Memory B cell (primary cell): ENCODE results near the gene RPH3AL.

Source experiments
- ATAC-seq: fragments of 150-1000 bp; cut with Tn5 transposase; 2 replicates; pipeline ENCODE4 v1.10.0; 2021; ENCODE audit warnings: low read depth, mild to moderate bottlenecking, moderate library complexity
- DNase-seq, 2 donors: peaks; one replicate each; pipeline ENCODE4 v3.0.0; 2022; ENCODE audit warnings: low spot score in 2 of 2
- H3K27ac Mint-ChIP-seq: one replicate; pipeline ENCODE4 v1.8.0; 2022; ENCODE audit warnings: mild to moderate bottlenecking, moderate library complexity, mixed read lengths
- H3K27me3 Mint-ChIP-seq: one replicate; pipeline ENCODE4 v1.8.0; 2022; ENCODE audit warnings: mixed read lengths
- H3K36me3 Mint-ChIP-seq: one replicate; pipeline ENCODE4 v1.8.0; 2022; ENCODE audit warnings: mild to moderate bottlenecking, mixed read lengths
- H3K4me1 Mint-ChIP-seq: one replicate; pipeline ENCODE4 v1.8.0; 2022; ENCODE audit warnings: mixed read lengths
- H3K4me3 Mint-ChIP-seq: one replicate; pipeline ENCODE4 v1.8.0; 2022; ENCODE audit warnings: mild to moderate bottlenecking, moderate library complexity, mixed read lengths
- H3K9me3 Mint-ChIP-seq: one replicate; pipeline ENCODE4 v1.8.0; 2022; ENCODE audit warnings: mixed read lengths

The RPH3AL gene

DNA sequence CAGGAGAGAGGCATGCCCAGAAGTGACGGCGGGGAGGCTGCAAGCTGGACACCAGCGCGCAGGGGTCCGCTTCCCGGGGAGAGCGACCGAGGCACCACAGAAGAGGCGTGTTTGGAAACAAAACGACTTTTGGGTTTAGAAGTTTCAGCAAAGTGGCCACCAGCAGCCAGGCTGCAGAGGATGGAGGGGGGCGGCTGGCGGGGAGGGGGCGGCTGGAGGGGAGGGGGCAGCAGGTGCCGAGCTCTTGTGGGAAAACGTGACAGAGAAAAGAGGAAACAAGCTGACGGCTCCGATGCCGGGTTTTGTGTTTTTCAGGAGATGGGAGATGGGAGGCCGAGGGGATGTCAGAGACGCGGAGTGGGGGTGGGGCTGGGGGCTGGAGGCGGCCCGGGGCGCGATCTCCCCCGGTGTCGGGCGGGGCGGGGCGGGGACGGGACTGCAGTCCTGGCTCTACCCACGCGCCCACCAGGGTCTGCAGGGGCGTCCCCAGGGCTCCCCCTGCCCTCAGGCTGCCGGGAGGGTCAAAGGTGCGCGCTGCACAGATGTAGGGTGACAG is 32.1 kb upstream of the RPH3AL start:
- H3K27ac Mint-ChIP-seq: peak overlapping the region; percentile 3
- peaks cover 20% of the 10 kb centered on the region for H3K4me1 Mint-ChIP-seq
- H3K9me3 Mint-ChIP-seq: peaks cover 2% of the 10 kb centered on the region
- H3K4me3 Mint-ChIP-seq: peak overlapping the region; percentile 80
- DNase-seq: no peak
- peaks cover 7% of the 10 kb centered on the region for H3K27me3 Mint-ChIP-seq
- peaks cover 3% of the 10 kb centered on the region for H3K36me3 Mint-ChIP-seq
- no peak for ATAC-seq

DNA sequence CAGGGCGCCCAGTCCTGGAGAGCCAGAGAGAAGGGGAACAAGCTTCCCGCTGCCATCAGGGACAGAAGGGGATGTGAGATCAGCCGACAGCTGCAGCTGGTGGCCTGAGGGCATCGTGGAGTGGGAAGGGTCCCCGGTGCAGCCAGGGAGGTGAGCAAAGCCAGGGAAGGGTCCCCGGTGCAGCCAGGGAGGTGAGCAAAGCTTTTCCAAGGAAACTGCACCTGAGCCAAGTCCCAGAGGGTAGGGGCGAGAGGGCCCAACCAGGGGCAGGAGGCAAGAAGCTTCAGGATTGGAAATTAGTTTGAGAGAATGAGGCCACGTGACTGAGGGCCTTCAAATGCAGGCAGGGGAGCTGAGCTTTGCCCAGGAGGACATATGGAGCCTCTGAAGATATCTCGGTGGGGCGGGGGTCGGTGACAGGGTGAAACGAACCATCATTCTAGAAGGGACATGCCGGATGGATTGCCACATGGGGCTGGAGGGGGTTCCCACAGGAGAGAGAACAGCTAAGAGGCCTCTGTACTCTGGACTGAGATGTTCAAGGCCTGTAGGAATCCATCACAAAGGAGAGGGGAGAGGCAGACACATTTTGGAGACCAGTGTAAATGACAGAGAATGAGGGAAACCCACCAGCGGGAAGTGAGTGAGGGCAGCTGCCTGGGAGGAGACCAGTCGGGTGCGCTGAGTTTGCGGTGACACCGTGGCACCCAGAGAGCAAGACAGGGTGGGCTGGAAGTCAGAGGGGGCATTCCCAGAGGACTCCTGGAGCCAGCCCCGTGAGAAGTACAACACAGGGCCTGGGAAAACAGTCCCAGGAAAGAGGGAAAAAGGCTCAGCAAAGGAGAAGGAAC is 31.4 kb upstream of the RPH3AL start:
- ATAC-seq (no peak), DNase-seq (no peak)
- Mint-ChIP-seq H3K27me3 (peaks cover 7% of the 10 kb centered on the region), H3K36me3 (peaks cover 3% of the 10 kb centered on the region), H3K4me1 (peaks cover 20% of the 10 kb centered on the region), H3K27ac (peak overlapping the region; percentile 3), H3K9me3 (peaks cover 2% of the 10 kb centered on the region), H3K4me3 (peak overlapping the region; percentile 61)

DNA sequence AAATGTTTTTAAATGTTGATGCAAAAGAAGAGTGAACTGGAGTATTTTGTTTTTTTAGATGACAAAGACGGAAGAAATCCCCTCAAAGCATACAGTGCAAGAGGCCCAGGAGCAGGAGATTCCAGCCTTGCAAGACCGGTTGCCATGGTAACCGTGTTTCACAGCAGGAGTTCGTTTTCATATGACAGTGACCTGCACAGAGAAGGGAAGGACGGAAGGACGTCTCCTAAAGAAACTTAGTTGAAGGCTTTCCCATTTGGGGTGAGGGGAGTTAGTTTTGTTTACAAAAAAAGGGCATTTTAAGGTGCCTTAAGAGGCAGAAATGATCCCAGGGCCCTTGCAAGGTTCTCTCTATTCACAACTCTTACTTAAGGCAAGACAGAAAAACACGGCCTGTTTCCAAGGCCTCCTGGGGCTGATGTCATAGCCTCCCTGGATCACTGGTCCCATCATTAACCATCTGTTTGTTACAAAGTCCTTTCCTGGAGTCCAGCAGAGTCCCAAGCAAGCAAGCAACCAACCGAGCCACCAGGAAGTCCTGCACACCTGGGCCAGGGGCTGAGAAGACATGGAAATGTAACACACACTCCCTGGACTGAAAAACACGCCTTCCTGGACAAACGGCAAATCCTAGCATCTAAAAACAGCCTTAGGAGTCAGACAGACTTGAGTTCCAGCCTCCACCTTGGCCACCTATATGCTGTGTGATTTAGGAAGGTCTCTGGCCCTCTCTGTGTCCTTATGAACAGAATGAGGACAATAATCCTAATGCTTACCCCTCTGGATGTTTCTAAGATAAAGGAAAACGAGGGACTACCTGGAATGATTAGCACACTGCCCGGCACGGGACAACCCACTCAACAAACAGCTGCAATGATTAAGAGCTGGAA is 30.3 kb upstream of the RPH3AL start:
- H3K27ac Mint-ChIP-seq: no peak overlapping the region
- peaks cover 3% of the 10 kb centered on the region for H3K36me3 Mint-ChIP-seq
- H3K27me3 Mint-ChIP-seq: peaks cover 6% of the 10 kb centered on the region
- ATAC-seq (no peak), DNase-seq (no peak)
- no peak overlapping the region for H3K4me3 Mint-ChIP-seq
- H3K9me3 Mint-ChIP-seq: peaks cover 2% of the 10 kb centered on the region
- peaks cover 20% of the 10 kb centered on the region for H3K4me1 Mint-ChIP-seq

DNA sequence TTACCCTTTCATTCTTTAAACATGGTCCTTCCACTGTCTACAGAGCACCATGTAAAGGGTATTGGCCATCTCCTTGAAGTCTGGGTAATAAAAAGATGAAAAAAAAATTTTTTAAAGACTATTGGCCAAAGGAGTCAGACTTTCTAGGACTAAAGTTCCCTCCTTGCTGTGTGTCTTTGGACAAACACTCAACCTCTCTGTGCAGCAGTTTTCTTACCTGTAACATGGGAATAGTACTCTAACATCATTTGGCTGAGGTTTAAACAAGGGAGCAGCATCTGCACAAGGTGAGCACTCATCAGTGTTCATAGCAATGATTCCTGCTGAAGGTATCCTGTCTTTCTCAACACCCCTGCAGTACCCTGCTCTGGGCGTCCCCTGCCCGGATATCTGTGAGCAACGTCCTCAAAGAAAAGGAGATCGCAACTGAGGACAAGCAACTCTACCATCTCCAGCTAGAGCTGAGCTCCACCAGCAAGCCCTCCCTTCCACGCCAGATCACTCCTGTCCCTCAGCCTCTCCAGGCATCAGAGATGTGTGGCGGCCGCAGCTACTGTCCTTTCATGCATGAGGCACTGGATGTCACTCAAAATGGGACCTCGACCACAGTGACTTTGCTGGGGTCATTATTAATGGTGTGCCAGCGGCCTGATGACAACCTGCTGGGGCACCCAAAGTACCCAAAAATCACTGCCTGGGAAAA is 29.5 kb upstream of the RPH3AL start:
- Mint-ChIP-seq H3K4me3 (no peak overlapping the region), H3K27ac (no peak overlapping the region), H3K27me3 (peaks cover 1% of the 10 kb centered on the region), H3K9me3 (peaks cover 2% of the 10 kb centered on the region), H3K36me3 (peaks cover 3% of the 10 kb centered on the region), H3K4me1 (peaks cover 16% of the 10 kb centered on the region)
- no peak for DNase-seq
- no peak for ATAC-seq

DNA sequence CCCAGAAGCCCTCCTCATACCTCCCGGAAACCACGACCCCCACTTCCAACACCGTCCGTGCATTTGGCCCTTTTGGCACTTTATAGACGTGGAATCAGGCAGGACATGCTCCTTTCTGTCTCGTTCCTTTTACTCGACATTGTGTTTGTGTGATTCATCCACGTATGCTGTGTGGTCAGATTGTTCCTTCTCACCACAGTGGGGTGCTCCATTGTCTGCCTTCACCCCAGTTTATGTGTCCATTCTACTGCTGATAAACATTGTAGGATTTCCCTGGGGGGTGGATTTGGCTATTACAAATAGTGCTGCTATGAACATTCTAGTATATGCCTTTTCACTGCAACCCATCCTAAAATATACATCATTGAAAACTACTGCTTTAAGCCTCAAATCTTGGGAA is 28.9 kb upstream of the RPH3AL start:
- Mint-ChIP-seq H3K27ac (peak overlapping the region; percentile 30), H3K9me3 (peaks cover 2% of the 10 kb centered on the region), H3K36me3 (peaks cover 3% of the 10 kb centered on the region), H3K4me3 (no peak overlapping the region), H3K27me3 (peaks cover 1% of the 10 kb centered on the region), H3K4me1 (peaks cover 12% of the 10 kb centered on the region)
- no peak for DNase-seq
- no peak for ATAC-seq

DNA sequence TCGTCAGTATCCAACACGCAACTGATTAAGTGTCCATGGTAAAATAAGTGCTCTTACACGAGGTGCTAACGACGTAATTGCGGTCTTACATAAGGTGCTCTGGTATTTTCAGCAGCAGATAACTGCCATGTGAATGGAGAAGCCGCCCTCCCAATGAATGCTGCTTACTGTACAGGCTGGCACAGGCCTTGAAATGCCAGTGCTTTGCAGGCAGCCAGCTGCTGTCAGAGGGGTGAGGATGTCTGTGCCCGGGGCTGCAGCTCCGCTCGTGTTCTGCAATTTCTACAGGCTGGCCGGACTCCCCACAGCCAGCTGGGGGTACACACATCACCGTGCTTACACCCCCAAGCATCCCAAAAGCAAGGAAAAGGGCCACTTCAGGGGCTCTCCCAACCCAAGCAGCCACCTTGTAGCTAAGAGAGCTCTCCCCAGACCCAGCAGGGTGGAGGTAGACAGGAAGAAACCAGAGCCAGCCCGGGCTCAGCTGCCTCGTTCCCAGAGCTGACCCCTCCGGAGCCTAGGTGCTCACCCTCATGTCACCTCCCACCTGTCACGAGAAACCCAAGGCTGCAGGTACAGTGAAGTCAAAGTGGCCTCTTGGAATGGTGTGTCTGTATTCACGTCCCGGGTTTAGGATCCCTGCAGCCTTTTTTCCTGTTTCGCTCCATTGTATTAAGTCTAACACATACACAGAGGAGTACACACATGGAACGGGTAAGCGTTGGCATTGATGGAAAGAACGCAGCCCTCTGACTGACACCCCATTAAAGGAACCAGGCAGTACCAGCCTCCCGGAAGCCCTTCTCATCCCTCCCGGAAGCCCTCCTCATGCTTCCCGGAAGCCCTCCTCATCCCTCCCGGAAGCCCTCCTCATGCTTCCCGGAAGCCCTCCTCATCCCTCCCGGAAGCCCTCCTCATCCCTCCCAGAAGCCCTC is 27.2 kb upstream of the RPH3AL start:
- ATAC-seq (no peak), DNase-seq (no peak)
- H3K27ac Mint-ChIP-seq: no peak overlapping the region
- H3K27me3 Mint-ChIP-seq: peaks cover 3% of the 10 kb centered on the region
- H3K9me3 Mint-ChIP-seq: peaks cover 2% of the 10 kb centered on the region
- H3K4me3 Mint-ChIP-seq: no peak overlapping the region
- H3K36me3 Mint-ChIP-seq: peaks cover 3% of the 10 kb centered on the region
- peaks cover 12% of the 10 kb centered on the region for H3K4me1 Mint-ChIP-seq

DNA sequence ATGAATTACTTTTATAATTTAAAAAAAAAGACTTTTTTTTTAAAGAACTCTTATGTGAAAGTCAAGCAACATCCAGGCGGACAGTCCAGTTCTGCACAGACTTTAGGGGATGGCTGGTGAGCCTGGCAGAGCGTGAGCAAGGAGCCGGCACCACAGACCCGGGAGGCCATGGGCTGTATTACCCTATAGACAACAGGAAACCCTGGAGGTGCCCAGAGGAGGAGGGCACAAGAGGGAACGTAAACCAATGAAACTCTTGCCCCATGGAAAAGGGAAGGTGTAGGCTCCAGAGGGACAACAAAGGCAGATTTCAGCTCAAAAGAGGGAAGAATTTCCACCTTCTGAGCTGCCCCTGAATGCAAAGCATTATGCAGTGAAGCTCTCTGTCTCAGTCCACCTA is 25.5 kb upstream of the RPH3AL start:
- H3K36me3 Mint-ChIP-seq: peaks cover 3% of the 10 kb centered on the region

DNA sequence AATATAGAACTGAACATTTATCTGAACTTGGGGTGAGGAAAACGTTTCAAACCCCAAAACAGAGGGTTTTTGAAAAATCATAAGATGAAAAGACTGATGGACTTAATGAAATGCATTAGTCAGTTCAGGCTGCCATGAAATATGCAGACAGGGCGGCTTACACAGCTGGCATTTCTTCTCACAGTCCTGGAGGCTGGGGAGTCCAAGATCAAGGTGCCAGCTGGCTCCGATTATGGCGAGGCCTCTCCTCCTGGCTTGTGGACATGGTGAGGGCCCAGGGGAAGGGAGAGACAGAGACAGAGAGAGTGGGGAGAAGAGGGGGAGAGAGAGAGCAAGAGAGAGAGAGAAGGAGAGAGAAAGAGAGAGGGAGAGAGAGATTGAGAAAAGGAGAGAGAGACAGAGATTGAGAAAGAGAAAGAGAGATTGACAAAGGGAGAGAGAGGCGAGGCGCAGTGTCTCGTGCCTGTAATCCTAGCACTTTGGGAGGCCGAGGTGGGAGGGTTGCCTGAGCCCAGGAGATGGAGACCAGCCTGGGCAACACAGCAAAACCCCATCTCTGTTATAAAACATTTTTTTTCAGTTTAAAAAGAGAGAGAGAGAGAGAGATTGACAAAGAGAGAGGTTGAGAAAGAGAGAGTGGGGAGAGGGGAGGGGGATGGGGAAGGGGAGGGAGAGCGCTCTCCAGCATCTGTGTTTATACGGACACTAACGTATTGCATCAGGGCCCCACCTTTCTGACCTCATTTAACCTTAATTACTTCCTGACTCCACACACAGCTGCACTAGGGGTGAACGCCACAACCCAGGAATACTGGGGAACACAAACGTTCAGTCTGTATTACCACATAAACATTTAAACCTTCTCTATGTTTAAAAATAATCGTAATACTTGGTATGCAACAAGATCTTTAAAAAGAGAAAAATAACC is 24.6 kb upstream of the RPH3AL start:
- peaks cover 3% of the 10 kb centered on the region for H3K36me3 Mint-ChIP-seq
- peaks cover 6% of the 10 kb centered on the region for H3K4me1 Mint-ChIP-seq
- DNase-seq (no peak), ATAC-seq (no peak)
- no peak overlapping the region for H3K4me3 Mint-ChIP-seq
- peaks cover 2% of the 10 kb centered on the region for H3K9me3 Mint-ChIP-seq
- H3K27me3 Mint-ChIP-seq: peaks cover 2% of the 10 kb centered on the region
- no peak overlapping the region for H3K27ac Mint-ChIP-seq

More for the DNA sequence above, 25.5 kb upstream of the RPH3AL start:
- peaks cover 2% of the 10 kb centered on the region for H3K9me3 Mint-ChIP-seq
- no peak overlapping the region for H3K27ac Mint-ChIP-seq
- no peak for DNase-seq
- H3K27me3 Mint-ChIP-seq: peaks cover 2% of the 10 kb centered on the region
- H3K4me3 Mint-ChIP-seq: no peak overlapping the region
- peaks cover 6% of the 10 kb centered on the region for H3K4me1 Mint-ChIP-seq
- ATAC-seq: no peak

DNA sequence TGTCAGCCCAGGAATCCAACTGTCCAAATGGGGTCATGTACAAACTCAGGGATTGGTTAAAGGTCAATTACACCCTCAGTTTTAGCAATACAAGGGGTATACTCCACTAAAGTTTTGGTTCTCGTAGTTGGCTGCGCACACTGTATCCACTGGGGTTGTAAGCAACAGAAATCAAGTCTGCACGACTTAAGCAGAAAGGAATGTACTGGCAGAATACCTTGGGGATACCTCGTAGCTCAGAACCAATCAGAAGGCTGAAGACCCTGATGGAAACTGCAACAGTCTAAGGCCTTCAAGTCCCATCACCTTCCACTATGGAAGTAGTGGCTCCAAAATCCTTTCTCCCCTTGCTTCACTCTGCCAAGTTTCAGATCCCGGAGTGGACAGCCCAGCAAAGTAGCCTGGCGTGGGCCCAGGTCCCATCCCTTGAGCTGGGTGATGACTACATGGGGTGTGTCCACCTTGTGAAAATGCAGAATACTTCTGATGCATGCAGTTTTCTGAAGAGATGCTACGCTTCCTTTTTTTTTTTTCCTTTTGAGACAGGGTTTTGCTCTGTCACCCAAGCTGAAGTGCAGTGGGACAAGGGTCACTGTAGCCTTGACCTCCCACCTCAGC is 21.1 kb upstream of the RPH3AL start:
- H3K4me3 Mint-ChIP-seq: no peak overlapping the region
- peaks cover 2% of the 10 kb centered on the region for H3K27me3 Mint-ChIP-seq
- ATAC-seq (no peak), DNase-seq (no peak)
- no peak overlapping the region for H3K27ac Mint-ChIP-seq
- peaks cover 3% of the 10 kb centered on the region for H3K4me1 Mint-ChIP-seq
- peaks cover 3% of the 10 kb centered on the region for H3K9me3 Mint-ChIP-seq
- peaks cover 5% of the 10 kb centered on the region for H3K36me3 Mint-ChIP-seq

DNA sequence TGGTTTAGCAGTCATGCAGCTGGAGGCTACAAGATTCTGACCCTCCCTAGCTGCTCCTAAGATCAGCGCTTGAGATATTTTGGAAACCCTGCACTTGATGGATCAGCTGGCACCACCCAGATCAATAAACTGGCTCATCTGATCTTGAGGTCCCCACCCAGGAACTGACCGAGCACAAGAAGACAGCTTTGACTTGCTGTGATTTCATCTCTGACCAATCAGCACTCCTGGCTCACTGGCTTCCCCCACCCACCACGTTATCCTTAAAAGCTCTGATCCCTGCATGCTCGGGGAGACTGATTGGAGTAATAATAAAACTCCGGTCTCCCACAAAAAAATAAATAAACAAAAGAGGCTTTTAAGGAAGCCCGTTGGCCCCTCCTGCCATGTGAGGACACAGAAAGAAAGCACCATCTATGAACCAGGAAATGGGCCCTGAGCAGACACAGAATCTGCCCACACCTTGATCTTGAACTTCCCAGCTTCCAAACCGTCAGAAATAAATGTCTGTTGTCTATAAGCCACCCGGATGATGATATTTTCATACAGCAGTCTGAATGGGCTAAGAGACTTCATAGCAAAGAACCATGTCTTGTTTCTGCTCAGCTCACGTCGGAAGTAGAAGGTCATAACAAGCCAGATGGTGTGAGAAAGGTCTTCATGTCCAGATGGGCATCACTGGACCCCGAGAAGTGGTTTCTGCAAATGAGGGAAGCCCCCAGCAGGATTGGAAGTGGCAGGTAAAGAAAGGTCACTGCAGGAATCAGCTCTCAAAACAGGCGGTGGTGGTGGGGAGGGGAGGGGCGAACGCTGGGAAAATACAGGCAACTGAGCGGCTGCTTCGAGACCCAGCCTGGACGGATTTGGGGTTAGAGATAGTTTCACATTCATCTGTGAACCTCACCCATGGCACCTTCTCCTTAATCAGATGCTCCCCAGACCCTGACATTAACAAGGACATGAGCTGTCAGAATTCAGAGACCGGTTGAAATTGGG is 19.8 kb upstream of the RPH3AL start:
- DNase-seq (no peak), ATAC-seq (no peak)
- Mint-ChIP-seq H3K27ac (no peak overlapping the region), H3K9me3 (peaks cover 11% of the 10 kb centered on the region), H3K4me1 (peaks cover 3% of the 10 kb centered on the region), H3K27me3 (peaks cover 2% of the 10 kb centered on the region), H3K36me3 (peaks cover 12% of the 10 kb centered on the region), H3K4me3 (no peak overlapping the region)

DNA sequence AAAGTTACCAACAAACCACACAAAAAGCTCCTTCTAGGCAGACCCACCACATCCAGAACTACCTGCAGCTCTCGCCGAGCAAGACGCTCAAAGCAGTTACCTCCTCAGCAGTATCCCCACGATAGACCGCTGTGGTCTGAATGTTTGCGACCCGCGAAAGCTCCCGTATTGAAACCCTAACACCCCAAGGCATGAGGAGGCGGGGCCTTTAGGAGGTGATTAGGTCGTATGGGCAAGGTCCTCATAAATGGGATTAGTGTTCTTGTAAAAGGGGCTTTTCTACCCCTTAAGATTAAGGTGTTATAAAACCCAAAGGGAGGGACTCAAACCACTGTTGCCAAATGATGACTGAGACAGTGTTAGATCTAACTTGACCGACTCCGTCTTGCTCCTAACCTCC is 19.0 kb upstream of the RPH3AL start:
- Mint-ChIP-seq H3K4me1 (peaks cover 8% of the 10 kb centered on the region), H3K27ac (no peak overlapping the region), H3K27me3 (peaks cover 2% of the 10 kb centered on the region), H3K4me3 (no peak overlapping the region), H3K36me3 (peaks cover 12% of the 10 kb centered on the region), H3K9me3 (peaks cover 11% of the 10 kb centered on the region)
- ATAC-seq (no peak), DNase-seq (no peak)
